Stimulated activated naive CD4-positive, alpha-beta T cell treated with Interleukin-2 at 50 U/mL for 16 hours (primary cell): ENCODE data around the gene PROSER3.
"Not testable (repeated sequence)": the region's sequence is repeated elsewhere in the genome, so short reads cannot be mapped to it uniquely, and the experiment has no call there.

ENCODE experiments used
- DNase-seq: peaks from one replicate; lab custom pipeline; 2025; lab: John Stamatoyannopoulos, UW

Gene PROSER3

DNA sequence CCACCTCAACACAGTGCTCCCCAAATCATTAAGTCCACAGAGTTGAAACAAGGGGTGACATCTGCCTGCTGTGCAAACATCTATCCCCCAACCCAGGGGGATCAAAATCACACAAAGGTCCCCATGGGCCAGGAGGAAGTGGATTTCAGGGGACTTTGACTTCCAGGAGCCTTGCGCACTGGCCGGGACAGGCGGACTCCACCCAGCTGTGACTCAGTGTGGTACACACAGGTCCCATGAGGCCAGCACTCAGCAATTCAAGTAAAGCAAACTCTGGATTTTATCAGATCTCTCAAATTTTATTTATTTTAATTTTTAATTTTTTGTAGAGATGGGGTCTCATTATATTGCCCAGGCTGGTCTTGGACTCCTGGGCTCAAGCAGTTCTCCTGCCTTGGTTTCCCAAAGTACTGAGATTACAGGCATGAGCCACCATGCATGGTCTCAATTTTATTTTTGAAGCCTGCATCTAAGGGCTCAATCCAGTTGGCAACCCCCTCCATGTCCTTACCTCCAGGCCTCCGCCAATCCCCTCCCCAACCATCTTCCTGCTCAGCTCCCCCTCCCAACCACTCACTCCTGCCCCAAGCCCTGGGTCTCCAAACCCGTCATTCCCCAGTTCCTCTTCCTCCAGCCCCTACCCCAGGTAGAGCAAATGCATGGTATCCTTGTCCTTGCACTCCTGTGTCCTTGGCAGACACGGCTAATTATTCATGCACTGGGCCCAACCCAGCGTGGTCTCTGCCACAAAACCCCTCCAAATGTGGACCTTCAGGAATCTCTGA, 35.6 kb downstream of the PROSER3 start:
- DNase-seq = no peak

DNA sequence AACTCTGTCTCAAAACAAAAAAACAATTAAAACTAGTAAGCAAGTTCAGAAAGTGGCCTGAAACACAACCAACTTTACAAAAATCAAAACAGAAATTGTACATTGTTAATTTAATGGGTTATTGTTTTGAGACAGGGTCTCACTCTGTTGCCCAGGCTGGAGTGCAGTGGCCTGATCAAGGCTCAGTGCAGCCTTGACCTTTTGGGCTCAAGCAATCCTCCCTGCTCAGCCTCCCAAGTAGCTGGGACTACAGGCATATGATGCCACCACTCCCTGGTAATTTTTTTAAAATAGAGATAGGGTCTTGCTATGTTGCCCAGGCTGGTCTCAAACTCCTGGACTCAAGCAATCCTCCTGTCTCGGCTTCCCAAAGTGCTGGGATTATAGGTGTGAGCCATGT, 37.6 kb downstream of the PROSER3 start:
- DNase-seq = not testable (repeated sequence)

DNA sequence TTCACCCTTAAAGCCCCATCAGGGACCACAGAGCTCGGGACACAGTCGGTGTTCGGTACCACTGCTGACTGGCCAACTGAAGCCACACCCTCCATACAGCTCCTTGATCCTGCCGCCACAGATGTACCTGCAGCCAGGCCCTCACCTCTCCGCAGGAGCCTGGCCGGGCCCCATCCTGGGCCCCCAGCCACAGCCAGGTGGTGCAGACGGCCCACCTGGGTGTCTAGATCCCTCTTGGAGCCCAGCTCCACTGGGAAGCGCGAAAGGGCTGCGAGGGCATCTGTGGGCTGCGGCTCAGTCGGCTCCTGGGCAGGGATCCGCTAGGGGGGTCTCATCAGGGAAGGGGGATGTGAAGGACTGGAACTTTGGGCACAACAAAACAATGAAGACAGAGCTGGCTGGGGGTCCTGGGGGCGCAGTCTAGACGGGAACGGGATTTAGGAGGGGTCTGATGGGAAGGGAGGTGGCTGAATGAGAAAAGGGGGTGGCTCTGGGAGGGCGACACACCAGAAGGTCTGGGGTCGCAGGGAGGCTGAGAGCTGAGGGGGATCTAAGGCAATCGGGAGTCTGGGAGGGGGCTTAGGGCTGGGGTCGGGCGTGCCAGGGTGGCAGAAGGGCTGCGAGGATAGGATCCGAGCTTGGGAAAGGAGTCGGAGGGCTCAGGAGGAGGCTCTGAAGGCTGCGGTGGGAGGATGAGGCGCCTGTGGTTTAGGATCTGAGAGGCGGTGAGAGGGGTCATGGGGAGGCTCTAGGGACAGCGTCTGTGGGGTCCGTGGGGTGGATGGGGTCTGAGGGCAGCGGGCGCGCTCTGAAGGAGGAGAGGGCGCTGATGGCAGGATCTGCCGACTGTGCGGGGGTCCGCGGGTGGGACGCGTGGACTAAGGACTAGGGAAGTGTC, 38.9 kb downstream of the PROSER3 start:
- no peak for DNase-seq

DNA sequence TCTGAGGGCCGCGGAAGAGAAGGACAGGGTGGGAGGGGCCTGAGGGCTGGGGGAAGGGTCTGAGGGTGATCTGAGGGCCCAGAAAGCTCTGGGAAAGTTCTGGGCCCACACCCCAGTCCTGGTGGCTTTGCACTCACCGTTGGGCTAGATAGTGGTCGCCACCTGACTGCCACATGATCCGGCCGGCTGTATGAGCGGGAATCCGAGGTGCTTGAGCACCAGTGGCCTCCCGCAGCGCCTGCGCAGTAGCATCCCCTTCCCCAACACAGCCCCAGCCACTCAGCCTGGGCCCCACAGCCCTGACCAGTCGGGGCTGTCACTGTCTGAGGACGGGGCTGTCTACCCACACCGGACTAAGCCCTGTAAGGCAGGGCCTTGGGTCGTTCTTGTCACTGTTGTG, 39.7 kb downstream of the PROSER3 start:
- no peak for DNase-seq

DNA sequence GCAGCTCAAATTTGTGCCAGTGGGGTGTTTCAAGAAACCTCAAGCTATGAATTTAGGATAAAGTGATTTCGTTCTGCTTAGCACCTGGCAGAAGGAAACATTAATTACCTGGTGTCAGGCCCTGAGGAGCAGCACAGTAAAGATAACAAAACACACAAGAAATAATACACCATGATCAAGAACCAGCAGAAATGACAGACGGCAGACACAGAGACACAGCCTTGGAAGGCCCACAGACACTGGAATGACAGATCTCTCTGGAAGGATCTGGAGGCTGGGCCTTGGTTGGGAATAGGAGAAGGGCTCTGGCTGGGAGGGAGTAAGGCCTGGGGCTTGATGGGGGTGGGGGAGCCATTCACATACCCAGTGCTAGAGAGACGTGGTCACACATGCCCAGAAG, 43.9 kb downstream of the PROSER3 start:
- DNase-seq = no peak

DNA sequence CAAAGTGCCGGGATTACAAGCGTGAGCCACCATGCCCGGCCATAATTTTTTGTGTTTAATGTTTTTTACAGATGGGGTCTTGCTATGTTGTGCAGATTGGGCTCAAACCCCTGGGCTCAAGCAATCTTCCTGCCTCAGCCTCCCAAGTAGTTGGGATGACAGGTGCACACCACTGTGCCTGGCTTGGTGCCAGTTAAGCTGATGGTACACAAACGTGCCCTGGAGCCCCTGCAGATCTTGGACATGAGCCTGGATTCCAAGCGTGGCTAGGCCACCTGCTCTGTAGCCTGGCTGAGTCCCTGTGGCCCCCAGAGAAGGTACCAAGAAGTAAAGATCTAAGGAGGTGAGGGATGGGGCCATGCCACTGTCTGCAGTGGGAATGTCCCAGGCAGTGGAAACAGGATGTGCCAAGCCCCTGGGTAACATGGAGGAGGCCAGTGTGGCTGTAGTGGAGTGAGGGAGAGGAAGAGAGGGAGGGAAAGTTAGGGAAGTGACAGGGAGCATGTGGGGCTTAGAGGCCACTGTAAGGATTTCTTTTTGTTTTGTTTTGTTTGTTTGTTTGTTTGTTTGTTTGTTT, 47.6 kb downstream of the PROSER3 start:
- no peak for DNase-seq

DNA sequence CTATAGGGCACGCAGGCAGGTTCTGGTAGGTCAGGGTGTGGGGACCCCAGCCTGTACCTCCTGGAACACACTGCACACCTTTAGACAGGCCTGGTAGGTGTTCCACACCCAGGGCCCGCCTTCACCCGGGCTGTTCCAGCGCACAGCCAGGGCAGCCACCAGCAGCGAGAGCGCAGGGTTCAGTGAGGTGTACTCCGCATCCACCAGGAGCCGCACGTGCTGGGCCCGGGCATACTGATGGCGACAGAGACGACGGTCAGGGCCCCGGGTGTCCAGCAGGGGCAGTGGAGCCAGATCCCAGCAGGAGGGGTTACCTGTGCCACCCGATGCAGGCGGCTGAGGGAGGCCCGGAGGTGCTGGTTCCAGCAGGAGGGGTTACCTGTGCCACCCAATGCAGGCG, 48.6 kb downstream of the PROSER3 start:
- DNase-seq = no peak

DNA sequence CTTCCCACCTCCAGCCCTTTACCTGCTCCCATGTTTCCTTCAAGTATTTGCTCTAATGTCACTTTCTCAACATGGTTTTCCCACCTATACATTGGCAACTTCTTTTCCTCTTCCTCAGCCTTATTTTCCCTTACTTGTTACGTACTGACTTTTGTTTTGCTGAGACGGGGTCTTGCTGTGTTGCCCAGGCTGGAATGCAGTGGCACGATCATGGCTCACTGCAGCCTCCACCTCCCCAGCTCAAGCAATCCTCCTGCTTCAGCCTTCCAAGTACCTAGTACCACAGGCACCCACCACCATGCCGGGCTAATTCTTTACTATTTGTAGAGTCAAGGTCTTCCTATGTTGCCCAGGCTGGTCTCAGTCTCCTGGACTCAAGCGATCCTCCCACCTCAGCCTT, 49.7 kb downstream of the PROSER3 start:
- no peak for DNase-seq

DNA sequence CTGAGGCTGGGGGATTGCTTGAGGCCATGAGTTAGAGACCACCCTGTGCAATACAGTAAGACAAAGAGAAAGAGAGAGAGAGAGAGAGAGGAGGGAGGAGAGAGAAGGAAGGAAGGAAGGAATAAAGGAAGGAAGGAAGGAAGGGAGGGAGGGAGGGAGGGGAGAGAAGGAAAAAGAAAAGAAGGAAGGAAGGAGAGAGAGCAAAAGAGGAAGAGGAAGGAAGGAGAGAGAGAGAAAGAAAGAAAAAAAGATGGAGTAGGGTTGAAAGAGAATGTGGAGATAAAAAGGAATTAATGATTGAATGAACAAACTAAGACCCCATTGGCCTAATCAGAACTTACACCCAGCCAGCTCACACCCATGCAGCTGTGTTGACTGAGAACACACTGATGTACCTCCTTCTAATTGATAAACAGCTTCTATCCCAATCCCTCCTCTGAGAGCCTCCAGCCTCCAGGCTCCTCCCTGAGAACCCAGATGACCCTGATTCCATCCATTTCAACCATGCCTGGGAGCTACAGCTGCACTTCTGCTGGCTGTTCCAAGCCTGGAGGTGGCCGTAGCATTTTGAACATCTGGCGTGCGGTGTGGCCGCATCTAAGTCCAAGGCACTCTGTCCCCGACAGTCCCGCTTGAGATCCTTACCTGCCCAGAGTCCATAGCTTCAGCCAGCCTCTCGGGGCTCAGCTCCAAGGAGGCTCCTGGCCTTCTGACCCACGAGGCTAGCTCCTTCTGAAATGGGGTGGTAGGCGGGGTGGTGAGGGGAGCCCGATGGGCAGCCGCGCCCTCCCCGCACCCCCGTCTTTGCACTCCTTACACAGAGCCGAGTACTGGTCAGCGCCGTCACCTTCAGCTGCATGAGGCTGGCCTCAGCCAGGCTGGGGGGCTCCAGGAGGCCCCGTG, 53.6 kb downstream of the PROSER3 start:
- no peak for DNase-seq

DNA sequence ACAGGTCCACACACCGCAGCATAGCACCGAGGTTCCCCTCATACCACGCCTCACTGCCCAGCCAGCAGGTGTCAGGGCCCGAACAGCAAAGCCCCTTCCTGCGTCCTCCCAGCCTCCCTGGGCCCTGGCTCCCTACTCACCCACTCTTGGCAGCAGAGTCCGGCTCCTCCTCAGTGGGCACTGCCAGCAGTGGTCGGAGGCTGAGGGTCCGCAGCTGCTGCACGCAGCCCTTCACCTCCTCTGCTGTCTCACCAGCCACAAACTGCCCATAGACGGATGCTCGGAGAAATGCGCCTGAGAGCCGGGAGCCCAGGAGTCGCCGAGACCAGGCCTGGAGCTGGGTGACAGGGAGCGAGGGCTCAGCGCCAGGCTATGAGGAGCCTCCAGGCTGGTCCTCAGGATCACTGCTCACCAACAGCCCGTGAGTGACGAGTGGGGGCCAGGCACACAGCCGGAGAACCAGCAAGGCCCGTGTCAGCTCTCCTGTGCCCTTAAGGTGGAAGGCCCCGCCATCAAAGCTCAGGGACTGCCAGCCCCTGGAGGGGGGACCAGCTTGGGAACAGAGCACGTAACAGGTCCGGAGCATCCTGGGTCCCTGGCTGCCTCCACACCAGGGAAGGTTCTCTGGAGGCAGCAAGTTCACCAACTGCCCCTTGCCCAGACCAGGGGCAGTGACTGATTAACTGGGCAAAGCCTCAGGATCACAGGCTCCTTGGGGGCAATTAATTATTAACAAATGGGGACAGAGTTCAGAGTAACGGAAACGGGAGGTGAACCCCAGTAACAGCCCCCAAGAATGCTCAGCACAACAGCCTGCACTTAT, 54.5 kb downstream of the PROSER3 start, which contains the start of gene PRODH2:
TSS of gene PRODH2 (minus strand) at position 626 of the 823 bp plus-strand sequence. CDS start at position 586, 40 bp downstream.
- no peak for DNase-seq

DNA sequence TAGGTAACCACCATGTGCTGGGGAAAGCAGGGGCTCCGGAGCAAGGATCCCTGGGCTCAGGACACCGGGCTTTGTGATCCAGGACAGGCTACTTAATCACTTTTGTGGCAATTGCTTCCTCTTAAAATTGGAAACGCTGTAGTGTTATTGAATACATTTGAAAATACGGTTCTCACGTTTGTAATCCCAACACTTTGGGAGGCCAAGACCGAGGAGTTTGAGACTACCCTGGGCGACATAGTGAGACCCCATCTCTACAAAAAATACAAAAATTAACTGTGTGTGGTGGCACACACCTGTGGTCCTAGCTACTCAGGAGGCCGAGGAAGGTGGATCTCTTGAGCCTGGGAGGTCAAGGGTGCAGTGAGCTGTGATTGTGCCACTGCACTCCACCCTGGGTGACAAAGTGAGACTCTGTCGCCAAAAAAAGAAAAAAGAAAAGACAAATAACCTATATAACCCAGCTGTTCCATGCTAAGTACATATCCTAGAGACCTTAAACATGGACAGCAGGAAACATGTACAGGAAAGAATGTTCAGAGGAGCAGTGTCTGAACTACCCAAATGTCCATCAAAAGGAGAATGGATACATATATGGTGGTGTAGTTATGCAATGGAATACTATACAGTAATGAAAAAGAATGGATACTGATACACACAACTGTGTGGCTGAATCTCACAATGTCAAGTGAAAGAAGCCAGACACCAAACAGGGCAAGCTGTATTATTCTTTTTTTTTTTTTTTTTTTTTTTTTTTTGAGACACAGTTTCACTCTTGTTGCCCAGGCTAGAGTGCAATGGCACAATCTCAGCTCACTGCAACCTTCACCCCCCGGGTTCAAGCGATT, 55.3 kb downstream of the PROSER3 start:
- no peak for DNase-seq

DNA sequence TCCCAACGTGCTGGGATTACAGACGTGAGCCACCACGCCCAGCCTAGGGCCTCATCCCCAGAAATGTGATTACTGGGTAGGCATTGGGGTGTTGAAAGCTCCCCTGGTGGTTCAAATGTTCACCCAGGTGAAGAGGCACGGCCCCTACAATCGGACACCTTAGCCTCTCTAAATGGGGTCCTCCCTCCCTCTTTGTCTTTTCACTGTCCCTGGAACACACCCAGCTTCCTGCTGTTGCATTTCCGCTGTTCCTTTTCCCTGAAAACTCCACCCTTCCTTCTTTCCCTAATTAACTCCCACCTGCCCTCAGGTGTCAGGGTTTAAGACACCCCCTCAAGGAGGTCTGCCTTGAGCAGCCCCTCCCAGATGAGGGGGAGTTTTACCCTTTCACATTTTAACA, 58.3 kb downstream of the PROSER3 start:
- no peak for DNase-seq

DNA sequence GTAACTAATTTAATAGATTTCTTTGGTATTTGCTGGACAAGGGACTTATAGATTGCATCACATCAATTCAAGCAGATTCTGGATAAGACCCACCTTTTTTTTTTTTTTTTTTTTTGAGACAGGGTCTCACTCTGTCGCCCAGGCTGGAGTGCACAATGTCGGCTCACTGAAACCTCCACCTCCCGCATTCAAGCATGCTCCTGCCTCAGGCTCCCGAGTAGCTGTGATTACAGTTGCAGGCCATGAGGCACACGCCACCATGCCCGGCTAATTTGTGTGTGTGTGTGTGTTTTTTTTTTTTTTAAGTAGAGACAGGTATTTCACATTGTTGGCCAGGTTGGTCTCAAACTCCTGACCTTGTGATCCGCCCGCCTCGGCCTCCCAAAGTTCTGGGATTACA, 58.9 kb downstream of the PROSER3 start:
- DNase-seq = no peak

DNA sequence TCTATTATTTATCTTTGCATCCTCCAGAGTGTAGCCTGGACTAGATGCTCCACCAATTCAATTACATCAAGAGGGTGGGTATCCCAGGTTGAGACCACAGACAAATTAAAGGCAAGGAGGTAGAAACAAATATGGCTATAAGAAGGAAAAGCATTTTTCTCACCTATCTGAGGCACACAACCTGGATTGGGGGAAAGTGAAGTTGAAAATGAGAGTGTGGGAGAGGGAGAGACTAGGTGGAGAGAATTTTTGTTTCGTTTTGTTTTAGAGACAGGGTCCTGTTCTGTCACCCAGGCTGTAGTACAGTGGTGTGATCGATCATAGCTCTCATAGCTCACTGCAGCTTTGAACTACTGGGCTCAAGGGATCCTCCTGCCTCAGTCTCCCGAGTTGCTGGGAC, 60.5 kb downstream of the PROSER3 start:
- DNase-seq = no peak
